IMR-90 (cell line): ENCODE results near the gene IGF1R. TPM values are rescaled to one million over a fixed set of nuclear protein-coding genes. Genes with fewer than 3 reads are reported as not detected.

Experiments
- ATAC-seq: fragments of 200-7000 bp; cut with Tn5 transposase; 2 replicates; pipeline ENCODE4 v1.9.1; 2020; ENCODE audit warnings: low read depth, mild to moderate bottlenecking, moderate library complexity
- BruUV-seq: library from RNA; stranded (reverse); fragments of 400-500 nt; replicated peaks from 2 replicates; lab custom pipeline; 2021; lab: Mats Ljungman, UMichigan
- CTCF ChIA-PET: fragments of 300-600 bp; formaldehyde crosslinking; extraction: SDS; loops from one replicate; lab custom pipeline; 2021; ENCODE audit warnings: antibody characterized with exemption; lab: Yijun Ruan, JAX
- POLR2A ChIA-PET: fragments of 300-600 bp; sonication (Branson Sonifier 250); formaldehyde crosslinking; loops from one replicate; lab custom pipeline; 2022; ENCODE audit warnings: antibody characterized with exemption; ENCODE audit not compliant: unreplicated experiment; lab: Charles Lee
- DNase-seq: peaks from one replicate; pipeline ENCODE4 v3.0.0; 2013
- H2AFZ ChIP-seq: replicated peaks from 2 replicates; pipeline ENCODE3; 2013; ENCODE audit warnings: low read length, mild to moderate bottlenecking; ENCODE audit not compliant: poor library complexity
- H2AK5ac ChIP-seq: 2 replicates; pipeline ENCODE4 v1.6.1; 2013; ENCODE audit warnings: low read depth, low read length, inconsistent platforms
- H2AK9ac ChIP-seq: replicated peaks from 2 replicates; pipeline ENCODE3; 2013; ENCODE audit warnings: mild to moderate bottlenecking, low read depth, low read length, moderate library complexity; ENCODE audit not compliant: poor library complexity
- H2BK120ac ChIP-seq: 2 replicates; pipeline ENCODE4 v1.6.1; 2013; ENCODE audit warnings: low read depth, low read length, inconsistent platforms
- H2BK15ac ChIP-seq: 3 replicates; pipeline ENCODE4 v1.6.1; 2013; ENCODE audit warnings: low read depth, low read length, inconsistent platforms
- H2BK20ac ChIP-seq: 2 replicates; pipeline ENCODE4 v1.6.1; 2013; ENCODE audit warnings: low read depth, mild to moderate bottlenecking, inconsistent platforms, low read length, moderate library complexity
- H2BK5ac ChIP-seq: 2 replicates; pipeline ENCODE4 v1.6.1; 2013; ENCODE audit warnings: mild to moderate bottlenecking, low read depth, low read length, inconsistent platforms; ENCODE audit not compliant: poor library complexity, severe bottlenecking
- H3K14ac ChIP-seq: replicated peaks from 2 replicates; pipeline ENCODE4 v1.6.1; 2013; ENCODE audit warnings: low read depth, low read length, inconsistent platforms
- H3K18ac ChIP-seq: 2 replicates; pipeline ENCODE4 v1.6.1; 2013; ENCODE audit warnings: low read depth, low read length, control low read depth
- H3K23ac ChIP-seq: 2 replicates; pipeline ENCODE4 v1.6.1; 2013; ENCODE audit warnings: low read depth, low read length, inconsistent platforms
- H3K27ac ChIP-seq: 2 replicates; pipeline ENCODE4 v1.5.1; 2013; ENCODE audit warnings: mild to moderate bottlenecking, control low read depth, low read length; ENCODE audit not compliant: insufficient read depth
- H3K27me3 ChIP-seq: 2 replicates; pipeline ENCODE4 v1.6.1; 2013; ENCODE audit warnings: low read length; ENCODE audit not compliant: control insufficient read depth, insufficient read depth
- H3K36me3 ChIP-seq: 2 replicates; pipeline ENCODE4 v1.6.1; 2013; ENCODE audit warnings: low read length, mixed read lengths; ENCODE audit not compliant: control insufficient read depth, insufficient read depth
- H3K4ac ChIP-seq: 2 replicates; pipeline ENCODE4 v1.6.1; 2013; ENCODE audit warnings: low read depth, low read length, inconsistent platforms
- H3K4me1 ChIP-seq: 2 replicates; pipeline ENCODE4 v1.6.1; 2013; ENCODE audit warnings: low read length, mixed read lengths; ENCODE audit not compliant: control insufficient read depth, insufficient read depth
- H3K4me2 ChIP-seq: 2 replicates; pipeline ENCODE4 v1.6.1; 2013; ENCODE audit warnings: low read depth, mild to moderate bottlenecking, control low read depth, low read length, moderate library complexity
- H3K4me3 ChIP-seq: 2 replicates; pipeline ENCODE4 v1.5.1; 2013; ENCODE audit warnings: low read depth, mild to moderate bottlenecking, control low read depth, low read length, moderate library complexity; ENCODE audit not compliant: insufficient read depth
- H3K56ac ChIP-seq: 2 replicates; pipeline ENCODE4 v1.6.1; 2013; ENCODE audit warnings: low read length, inconsistent platforms; ENCODE audit not compliant: insufficient read depth; ENCODE audit errors: extremely low read depth
- H3K79me1 ChIP-seq, 2 experiments: 2 replicates each; pipeline ENCODE4 v1.6.1; 2013; ENCODE audit warnings: low read length in 2 of 2, inconsistent platforms in 1 of 2, low read depth in 1 of 2
- H3K9ac ChIP-seq: 2 replicates; pipeline ENCODE4 v1.6.1; 2013; ENCODE audit warnings: low read depth, low read length, control low read depth
- H3K9me1 ChIP-seq: 2 replicates; pipeline ENCODE4 v1.6.1; 2013; ENCODE audit warnings: low read length, inconsistent platforms; ENCODE audit not compliant: insufficient read depth
- H3K9me3 ChIP-seq: 2 replicates; pipeline ENCODE4 v1.6.1; 2013; ENCODE audit warnings: low read length; ENCODE audit not compliant: control insufficient read depth, insufficient read depth
- H4K20me1 ChIP-seq: 2 replicates; pipeline ENCODE4 v1.6.1; 2013; ENCODE audit warnings: low read length, inconsistent platforms; ENCODE audit not compliant: insufficient read depth
- H4K5ac ChIP-seq: 2 replicates; pipeline ENCODE4 v1.6.1; 2013; ENCODE audit warnings: mild to moderate bottlenecking, low read depth, low read length, control low read depth
- H4K8ac ChIP-seq, 2 experiments: 2 replicates each; pipeline ENCODE4 v1.6.1; 2013; ENCODE audit warnings: low read depth in 2 of 2, low read length in 2 of 2, control low read depth in 1 of 2, inconsistent platforms in 1 of 2
- H4K91ac ChIP-seq: 2 replicates; pipeline ENCODE4 v1.6.1; 2013; ENCODE audit warnings: low read depth, low read length, inconsistent platforms; ENCODE audit not compliant: insufficient read depth
- BHLHE40 ChIP-seq: fragments of 150-350 bp; IDR thresholded peaks from 2 replicates; pipeline ENCODE4 v1.6.1; 2016; ENCODE audit warnings: mild to moderate bottlenecking, low read depth, low read length
- CEBPB ChIP-seq: IDR thresholded peaks from 2 replicates; pipeline ENCODE4 v1.6.1; 2012; ENCODE audit warnings: low read depth, low read length, improper control_type of control experiment
- CTCF ChIP-seq: conservative IDR thresholded peaks from 2 replicates; pipeline ENCODE4 v1.5.1; 2012; ENCODE audit warnings: mild to moderate bottlenecking, low read depth, low read length, improper control_type of control experiment
- ELK1 ChIP-seq: fragments of 150-350 bp; IDR thresholded peaks from 2 replicates; pipeline ENCODE4 v1.6.1; 2016; ENCODE audit warnings: low read depth, mild to moderate bottlenecking, low read length, moderate library complexity, borderline replicate concordance
- FOS ChIP-seq: fragments of 150-350 bp; IDR thresholded peaks from 2 replicates; pipeline ENCODE4 v1.6.1; 2016; ENCODE audit warnings: low read depth, low read length
- MAFK ChIP-seq: IDR thresholded peaks from 2 replicates; pipeline ENCODE4 v1.6.1; 2012; ENCODE audit warnings: low read depth, low read length, improper control_type of control experiment
- MXI1 ChIP-seq: IDR thresholded peaks from 2 replicates; pipeline ENCODE4 v1.6.1; 2012; ENCODE audit warnings: low read depth, mild to moderate bottlenecking, low read length, moderate library complexity, borderline replicate concordance
- POLR2A ChIP-seq: IDR thresholded peaks from 2 replicates; pipeline ENCODE4 v1.6.1; 2012; ENCODE audit warnings: mild to moderate bottlenecking, low read depth, low read length
- RAD21 ChIP-seq: IDR thresholded peaks from 2 replicates; pipeline ENCODE4 v1.6.1; 2012; ENCODE audit warnings: low read length, improper control_type of control experiment
- RFX5 ChIP-seq: IDR thresholded peaks from 2 replicates; pipeline ENCODE4 v1.8.0; 2012; ENCODE audit warnings: low read depth, mild to moderate bottlenecking, low read length, moderate library complexity
- SMC3 ChIP-seq: fragments of 150-350 bp; IDR thresholded peaks from 2 replicates; pipeline ENCODE4 v1.6.1; 2016; ENCODE audit warnings: low read depth, mild to moderate bottlenecking, antibody characterized with exemption, low read length, moderate library complexity
- USF2 ChIP-seq: fragments of 150-350 bp; IDR thresholded peaks from 2 replicates; pipeline ENCODE4 v1.6.1; 2017; ENCODE audit warnings: mild to moderate bottlenecking, antibody characterized with exemption, low read length, low read depth
- WGBS, 2 experiments: methylation state at CpG; one replicate each; pipeline versions ENCODE4 v1.1.5 to v1.1.7; 2013; ENCODE audit warnings: missing lambda C conversion rate in 2 of 2; ENCODE audit not compliant: insufficient read length in 1 of 2; ENCODE audit errors: extremely low coverage in 2 of 2; 5-methylcytosine and 5-hydroxymethylcytosine counted together
- dilution Hi-C: fragments of 300-500 bp; cut with HindIII; formaldehyde crosslinking; loops from one replicate; pipeline ENCODE4 v1.14.3; 2018; ENCODE audit warnings: low sequenced_read_pairs; ENCODE audit not compliant: unreplicated experiment
- in situ Hi-C: fragments of 300-500 bp; cut with MboI; formaldehyde crosslinking; loops from 3 replicates; pipeline ENCODE4 v1.14.3; 2019; ENCODE audit warnings: low sequenced_read_pairs, inconsistent platforms, mixed read lengths
- intact Hi-C: fragments of 100-400 bp; cut with micrococcal nuclease; formaldehyde crosslinking; loops from 2 replicates; pipeline ENCODE4 v1.10.0; 2022
- polyA plus RNA-seq, 3 experiments: library from polyadenylated mRNA; depleted of rRNA; stranded (reverse); fragments of >200 nt; gene quantifications; 2 replicates each; pipeline ENCODE4 v1.2.3, GENCODE V29; 2012; ENCODE audit warnings: low replicate concordance in 1 of 3
- total RNA-seq: library from RNA; depleted of rRNA; stranded (reverse); fragments of >200 nt; gene quantifications from 2 replicates; pipeline ENCODE4 v1.2.3, GENCODE V29; 2012

Gene IGF1R
- total and polyA plus RNA-seq, 2 of the 4 experiments (the other 2 are of a cell fraction): 24.0 to 24.9 TPM

GRCh38 chr15:98824595-98824994, 176.3 kb downstream of the IGF1R start (continued):
- TF ChIP-seq MXI1: no peak

GRCh38 chr15:98826658-98827057, 178.3 kb downstream of the IGF1R start:
- Histone ChIP-seq H2BK5ac (no peak overlapping the region), H3K23ac (no peak overlapping the region), H4K91ac (no peak overlapping the region), H3K4me1 (peaks cover 10% of the 10 kb centered on the region), H3K36me3 (peaks cover 7% of the 10 kb centered on the region), H3K79me1 (peaks cover 64 to 68% of the 10 kb centered on the region in 2 experiments), H3K4me2 (no peak overlapping the region), H2AK5ac (no peak overlapping the region), H2AFZ (no peak overlapping the region), H3K9me1 (peaks cover 4% of the 10 kb centered on the region; the same call in 1 of the 2 replicates), H4K20me1 (peaks cover 26% of the 10 kb centered on the region; the same call in 1 of the 2 replicates), H3K4ac (no peak overlapping the region), H3K27me3 (no peaks in the 10 kb centered on the region), H3K4me3 (no peak overlapping the region), H3K9ac (no peak overlapping the region), H2AK9ac (no peak overlapping the region), H4K8ac (no peak overlapping the region), H2BK20ac (no peak overlapping the region), H3K27ac (no peak overlapping the region), H3K9me3 (peaks cover 39% of the 10 kb centered on the region), H2BK15ac (no peak overlapping the region), H4K5ac (no peak overlapping the region), H2BK120ac (no peak overlapping the region), H3K14ac (no peak overlapping the region), H3K18ac (no peak overlapping the region), H3K56ac (no peak overlapping the region)
- BruUV-seq: no TSS peak
- dilution Hi-C loops (no loop called here), intact Hi-C loops (no loop called here), in situ Hi-C loops (no loop called here)
- WGBS, 2 experiments: no CpG with 5 or more reads among the region's 3 CpGs
- ATAC-seq (no peak), DNase-seq (no peak)
- CTCF ChIA-PET: interaction anchor here (0.6 to 1.0 kb wide), 2 partner anchors 9 to 162 kb away, joined by 3 to 4 read pairs; no protein-coding TSS in a partner anchor
- POLR2A ChIA-PET: no interaction called here
- TF ChIP-seq CEBPB (no peak), ELK1 (no peak), RFX5 (no peak), CTCF (no peak), SMC3 (no peak), USF2 (no peak), FOS (no peak), POLR2A (no peak), MXI1 (no peak), MAFK (no peak), RAD21 (no peak), BHLHE40 (no peak)
